NCI-H1930 (cell line): ENCODE data around the gene CCDC187.
A peak's percentile ranks its signal among the peaks of the same experiment; 100 is the strongest.

ENCODE experiments used
- DNase-seq, 2 experiments: peaks; one replicate each; lab custom pipeline; 2025; lab: John Stamatoyannopoulos, UW

CCDC187 gene

GRCh38 chr9:136303825-136304416 lies at the start of gene CCDC187:
Gene CCDC187 (minus strand): TSS chr9:136304094. CDS start chr9:136303830, 264 bp downstream.
- no peak for DNase-seq

GRCh38 chr9:136353088-136353487 lies 49.2 kb upstream of the CCDC187 start:
- no peak for DNase-seq

GRCh38 chr9:136352682-136353081 lies 48.8 kb upstream of the CCDC187 start:
- DNase-seq, result no peak

GRCh38 chr9:136351868-136352267 lies 48.0 kb upstream of the CCDC187 start:
- DNase-seq, result peak; percentile 71 to 76

GRCh38 chr9:136351252-136351800 lies 47.4 kb upstream of the CCDC187 start:
- no peak for DNase-seq

- no peak for DNase-seq
Measured at GRCh38 chr9:136349546-136349945, 45.7 kb upstream of the CCDC187 start.

- DNase-seq, result no peak
Measured at GRCh38 chr9:136348691-136349090, 44.8 kb upstream of the CCDC187 start.

GRCh38 chr9:136347472-136348256 lies 43.8 kb upstream of the CCDC187 start:
- DNase-seq, result no peak

GRCh38 chr9:136346927-136347465 lies 43.1 kb upstream of the CCDC187 start:
- no peak for DNase-seq

GRCh38 chr9:136346157-136346481 lies 42.2 kb upstream of the CCDC187 start:
- DNase-seq, result no peak

- DNase-seq, result peak; percentile 13 to 34
Measured at GRCh38 chr9:136345281-136346156, 41.6 kb upstream of the CCDC187 start.

GRCh38 chr9:136344544-136345280 lies 40.8 kb upstream of the CCDC187 start:
- DNase-seq, result no peak

- no peak for DNase-seq
Measured at GRCh38 chr9:136343884-136344269, 40.0 kb upstream of the CCDC187 start.

GRCh38 chr9:136343121-136343883 lies 39.4 kb upstream of the CCDC187 start:
- no peak for DNase-seq

GRCh38 chr9:136342181-136343120 lies 38.6 kb upstream of the CCDC187 start:
- DNase-seq, result no peak

- DNase-seq, result no peak
Measured at GRCh38 chr9:136341769-136342168, 37.9 kb upstream of the CCDC187 start.

- no peak for DNase-seq
Measured at GRCh38 chr9:136341042-136341655, 37.3 kb upstream of the CCDC187 start.

- no peak for DNase-seq
Measured at GRCh38 chr9:136340356-136341041, 36.6 kb upstream of the CCDC187 start.

- DNase-seq, result no peak
Measured at GRCh38 chr9:136339958-136340310, 36.0 kb upstream of the CCDC187 start.
